ENCODE data around the gene SETMAR. TPM values are rescaled to one million over a fixed set of nuclear protein-coding genes. Genes with fewer than 3 reads are reported as not detected.

SETMAR gene
- total RNA-seq, 2 experiments from 2014 or later: 11.6 to 12.6 TPM

DNA sequence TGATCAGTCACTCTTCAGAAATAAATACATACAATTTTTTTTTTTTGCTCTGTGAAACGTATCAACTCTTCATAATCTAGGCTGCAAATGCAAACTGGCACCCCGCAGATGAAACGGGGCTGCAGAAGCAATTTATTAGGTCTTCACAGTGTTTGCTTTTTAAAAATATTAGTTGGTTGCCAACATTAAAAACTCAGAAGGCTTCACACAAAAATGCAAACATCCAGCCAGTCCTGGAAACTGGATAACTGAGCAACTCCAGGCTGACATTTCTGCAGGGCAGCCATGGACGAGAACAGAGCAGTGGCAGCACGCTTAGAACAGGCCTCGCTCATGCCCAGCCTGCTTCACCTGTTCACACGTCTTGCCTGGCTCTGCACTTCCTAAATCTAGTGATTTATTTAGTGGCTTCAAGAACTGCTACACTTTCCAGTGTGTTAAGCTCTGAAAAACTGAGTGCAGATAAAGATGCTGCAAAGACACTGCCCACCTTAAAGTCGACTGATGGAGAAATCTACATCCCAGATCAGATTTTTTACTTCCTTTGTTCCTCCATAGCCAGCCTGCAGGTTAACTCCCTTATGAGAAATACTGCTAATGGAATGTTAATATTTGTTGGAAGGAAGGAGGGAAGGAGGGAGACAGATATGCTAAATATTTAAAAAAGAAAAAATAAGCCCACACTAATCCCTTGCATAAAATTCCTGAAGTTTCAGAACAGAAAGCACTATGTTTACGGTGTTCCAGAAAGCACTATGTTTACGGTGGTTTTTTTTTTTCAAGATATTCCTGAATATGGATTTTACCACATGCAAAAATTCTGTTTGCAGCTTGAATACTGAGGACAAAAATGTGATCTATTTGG is 53.6 kb downstream of the SETMAR start:
- Mint-ChIP-seq H3K4me3 (no peak overlapping the region), H3K27me3 (ENCODE audit: low read depth) (no peaks in the 10 kb centered on the region), H3K4me1 (ENCODE audit: low read depth) (peaks cover 6% of the 10 kb centered on the region), H3K9me3 (no peaks in the 10 kb centered on the region), H3K36me3 (ENCODE audit: low read depth) (no peaks in the 10 kb centered on the region), H3K27ac (no peak overlapping the region)
- CTCF ChIA-PET: no interaction called here
- intact Hi-C loops (cut with micrococcal nuclease): no loop called here
- DNase-seq: no peak

DNA sequence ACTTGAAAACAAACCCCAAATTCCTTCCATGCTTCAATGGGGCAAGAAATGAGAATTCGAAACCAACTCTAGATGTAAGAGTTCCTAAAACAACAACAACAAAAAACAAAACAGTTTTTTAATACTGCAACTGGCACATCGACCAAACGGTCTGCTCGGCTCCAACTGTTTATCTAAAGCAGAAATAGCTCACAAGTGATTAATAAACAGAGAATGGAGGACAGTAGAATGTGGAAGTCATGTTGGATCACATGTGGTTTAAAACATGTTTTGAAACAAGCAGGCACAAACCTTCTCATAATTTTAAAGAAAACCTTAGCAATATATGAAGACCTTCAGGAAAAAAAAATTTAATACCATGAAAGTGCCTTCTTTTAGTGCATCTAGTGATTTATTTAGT is 55.1 kb downstream of the SETMAR start:
- H3K27me3 Mint-ChIP-seq (ENCODE audit: low read depth): no peaks in the 10 kb centered on the region
- no peak overlapping the region for H3K27ac Mint-ChIP-seq

DNA sequence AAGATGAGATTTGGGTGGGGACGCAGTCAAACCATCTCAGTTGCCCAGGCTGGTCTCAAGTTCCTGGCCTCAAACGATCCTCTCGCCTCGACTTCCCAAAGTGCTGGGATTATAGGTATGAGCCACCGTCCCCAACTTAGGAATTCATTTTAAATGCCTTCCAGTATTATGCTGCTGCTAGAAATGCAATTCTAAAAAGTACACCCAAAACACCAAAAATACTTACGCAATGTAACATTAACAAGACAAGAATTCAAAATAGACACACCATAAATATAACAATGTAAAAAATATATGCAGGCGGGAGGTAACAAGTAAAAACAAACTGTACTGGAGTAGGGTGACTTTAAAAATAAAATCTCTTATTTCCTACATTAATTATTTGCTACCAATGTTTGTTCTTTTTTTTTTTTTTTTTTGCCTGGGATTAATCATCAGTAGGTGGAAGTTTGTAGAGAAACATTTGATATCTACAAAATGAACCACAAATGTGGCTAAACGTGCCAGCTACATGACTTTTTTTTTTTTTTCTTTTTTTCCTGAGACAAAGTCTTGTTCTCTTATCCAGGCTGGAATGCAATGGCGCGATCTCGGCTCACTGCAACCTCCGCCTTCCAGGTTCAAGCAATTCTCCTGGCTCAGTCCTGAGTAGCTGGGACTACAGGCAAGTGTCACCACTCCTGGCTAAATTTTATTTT is 56.8 kb downstream of the SETMAR start:
- H3K27ac Mint-ChIP-seq: no peak overlapping the region
- intact Hi-C loops (cut with micrococcal nuclease): no loop called here
- H3K36me3 Mint-ChIP-seq (ENCODE audit: low read depth): peaks cover 1% of the 10 kb centered on the region
- H3K9me3 Mint-ChIP-seq: no peaks in the 10 kb centered on the region
- H3K27me3 Mint-ChIP-seq (ENCODE audit: low read depth): no peaks in the 10 kb centered on the region
- CTCF ChIA-PET: interaction anchor here (1.2 kb wide), 1 partner anchor 9 kb away, joined by 4 read pairs; no protein-coding TSS in a partner anchor
- DNase-seq: no peak
- H3K4me1 Mint-ChIP-seq (ENCODE audit: low read depth): no peaks in the 10 kb centered on the region
- H3K4me3 Mint-ChIP-seq: no peak overlapping the region

More for the DNA sequence above, 55.1 kb downstream of the SETMAR start:
- Mint-ChIP-seq H3K4me3 (no peak overlapping the region), H3K9me3 (no peaks in the 10 kb centered on the region), H3K36me3 (ENCODE audit: low read depth) (peaks cover 1% of the 10 kb centered on the region), H3K4me1 (ENCODE audit: low read depth) (no peaks in the 10 kb centered on the region)
- intact Hi-C loops (cut with micrococcal nuclease): no loop called here
- DNase-seq: no peak
- CTCF ChIA-PET: interaction anchor here (0.8 kb wide), 1 partner anchor 276 kb away, joined by 4 read pairs; no protein-coding TSS in a partner anchor

DNA sequence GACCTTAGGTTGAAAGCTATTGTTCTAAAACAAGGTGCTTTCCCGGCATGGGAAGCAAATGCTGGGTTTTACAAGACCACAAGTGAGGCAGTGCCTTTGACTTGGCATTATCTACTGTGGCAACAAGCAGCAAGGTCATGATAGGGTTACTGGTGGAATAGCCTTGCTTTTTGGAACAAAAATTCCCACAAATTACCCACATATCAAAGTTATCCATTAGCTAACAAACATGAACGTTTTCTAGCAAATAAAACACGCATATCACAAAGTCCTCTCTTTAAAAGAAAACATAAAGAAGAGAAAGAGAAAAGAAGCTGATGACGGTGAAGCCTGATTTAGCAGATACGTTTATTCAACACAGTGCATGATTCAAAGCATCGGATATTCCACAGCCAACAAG is 57.6 kb downstream of the SETMAR start:
- H3K27ac Mint-ChIP-seq: no peak overlapping the region
- DNase-seq: no peak
- CTCF ChIA-PET: no interaction called here
- no peaks in the 10 kb centered on the region for H3K9me3 Mint-ChIP-seq
- intact Hi-C loops (cut with micrococcal nuclease): no loop called here
- peaks cover 1% of the 10 kb centered on the region for H3K36me3 Mint-ChIP-seq (ENCODE audit: low read depth)
- H3K4me1 Mint-ChIP-seq (ENCODE audit: low read depth): no peaks in the 10 kb centered on the region
- no peak overlapping the region for H3K4me3 Mint-ChIP-seq
- no peaks in the 10 kb centered on the region for H3K27me3 Mint-ChIP-seq (ENCODE audit: low read depth)

DNA sequence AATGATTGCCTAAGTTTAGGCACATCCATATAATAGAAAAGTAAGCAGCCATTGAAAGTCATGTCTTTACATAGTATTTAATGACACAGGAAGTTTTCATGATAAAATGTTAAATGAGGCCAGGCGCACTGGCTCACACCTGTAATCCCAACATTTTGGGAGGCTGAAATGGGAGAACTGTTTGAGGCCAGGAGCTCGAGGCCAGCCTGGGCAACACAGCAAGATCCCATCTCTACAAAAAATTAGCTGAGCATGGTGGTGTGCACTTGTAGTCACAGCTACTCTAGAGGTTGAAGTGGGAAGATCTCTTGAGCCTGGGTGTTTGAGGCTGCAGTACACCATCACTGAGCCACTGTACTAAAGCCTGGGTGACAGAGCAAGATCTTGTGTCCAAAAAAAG is 59.4 kb downstream of the SETMAR start:
- no peaks in the 10 kb centered on the region for H3K27me3 Mint-ChIP-seq (ENCODE audit: low read depth)
- CTCF ChIA-PET: no interaction called here

More for the DNA sequence above, 59.4 kb downstream of the SETMAR start:
- no peak overlapping the region for H3K4me3 Mint-ChIP-seq
- intact Hi-C loops (cut with micrococcal nuclease): no loop called here
- H3K4me1 Mint-ChIP-seq (ENCODE audit: low read depth): no peaks in the 10 kb centered on the region
- no peaks in the 10 kb centered on the region for H3K9me3 Mint-ChIP-seq
- H3K36me3 Mint-ChIP-seq (ENCODE audit: low read depth): peaks cover 1% of the 10 kb centered on the region
- H3K27ac Mint-ChIP-seq: no peak overlapping the region
- DNase-seq: no peak

Other genes starting within 250 kb of the SETMAR start
- 1 to 10 TPM; 3.9 to 5.0 TPM for gene SUMF1, start 163.9 kb downstream of the SETMAR start, total RNA-seq
- 10 to 100 TPM; 38.5 to 41.1 TPM for gene ITPR1, start 190.0 kb downstream of the SETMAR start, total RNA-seq